Fibroblast of lung (primary cell): Measurements from ENCODE around the gene SIAH2.
"Not testable (repeated sequence)": the region's sequence is repeated elsewhere in the genome, so short reads cannot be mapped to it uniquely, and the experiment has no call there.

Source experiments
- EZH2 ChIP-seq: IDR thresholded peaks from 2 replicates; pipeline ENCODE4 v1.5.1; 2012; ENCODE audit warnings: low read length, control low read depth, mild to moderate bottlenecking; ENCODE audit errors: missing control alignments
- TF ChIP-seq, protein P1 (sequence below), 2 donors: IDR thresholded peaks in 1 of 2; conservative IDR thresholded peaks in 1 of 2; 1 replicate in 1 of 2; 2 replicates in 1 of 2; pipeline ENCODE4 v1.5.1; 2011 to 2012; ENCODE audit warnings: low read length in 2 of 2, control low read depth in 1 of 2, inconsistent platforms in 1 of 2, low read depth in 1 of 2, mild to moderate bottlenecking in 1 of 2

DNA sequence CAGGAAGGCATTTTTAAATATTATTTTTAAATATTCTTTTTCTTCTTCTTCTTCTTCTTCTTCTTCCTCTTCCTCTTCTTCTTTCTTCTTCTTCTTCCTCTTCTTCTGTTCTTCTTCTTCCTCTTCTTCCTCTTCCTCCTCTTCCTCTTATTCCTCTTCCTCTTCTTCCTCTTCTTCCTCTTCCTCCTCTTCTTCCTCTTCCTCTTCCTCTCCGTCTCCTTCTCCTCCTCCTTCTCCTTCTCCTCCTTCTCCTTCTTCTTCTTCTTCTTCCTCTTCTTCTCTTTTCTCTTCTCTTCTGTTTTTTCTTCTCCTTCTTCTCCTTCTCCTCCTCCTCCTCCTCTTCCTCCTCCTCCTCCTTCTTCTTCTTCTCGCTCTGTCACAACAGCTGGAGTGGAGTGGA is 33.6 kb upstream of the SIAH2 start:
- TF ChIP-seq EZH2, result not testable (repeated sequence)
- TF ChIP-seq, protein P1, sequence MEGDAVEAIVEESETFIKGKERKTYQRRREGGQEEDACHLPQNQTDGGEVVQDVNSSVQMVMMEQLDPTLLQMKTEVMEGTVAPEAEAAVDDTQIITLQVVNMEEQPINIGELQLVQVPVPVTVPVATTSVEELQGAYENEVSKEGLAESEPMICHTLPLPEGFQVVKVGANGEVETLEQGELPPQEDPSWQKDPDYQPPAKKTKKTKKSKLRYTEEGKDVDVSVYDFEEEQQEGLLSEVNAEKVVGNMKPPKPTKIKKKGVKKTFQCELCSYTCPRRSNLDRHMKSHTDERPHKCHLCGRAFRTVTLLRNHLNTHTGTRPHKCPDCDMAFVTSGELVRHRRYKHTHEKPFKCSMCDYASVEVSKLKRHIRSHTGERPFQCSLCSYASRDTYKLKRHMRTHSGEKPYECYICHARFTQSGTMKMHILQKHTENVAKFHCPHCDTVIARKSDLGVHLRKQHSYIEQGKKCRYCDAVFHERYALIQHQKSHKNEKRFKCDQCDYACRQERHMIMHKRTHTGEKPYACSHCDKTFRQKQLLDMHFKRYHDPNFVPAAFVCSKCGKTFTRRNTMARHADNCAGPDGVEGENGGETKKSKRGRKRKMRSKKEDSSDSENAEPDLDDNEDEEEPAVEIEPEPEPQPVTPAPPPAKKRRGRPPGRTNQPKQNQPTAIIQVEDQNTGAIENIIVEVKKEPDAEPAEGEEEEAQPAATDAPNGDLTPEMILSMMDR (conservative IDR thresholded peaks at IDR 0.05 in 1 of 2, IDR thresholded peaks at IDR 0.05 in 1 of 2; ENCODE audit: low read depth in 1 of 2, low read length in 2 of 2), result not testable (repeated sequence)
